HG03095 (cell line): ENCODE measurements around the gene BMP6.
"Not testable (repeated sequence)": the region's sequence is repeated elsewhere in the genome, so short reads cannot be mapped to it uniquely, and the experiment has no call there.

Experiments used
- ATAC-seq: cut with Tn5 transposase; IDR thresholded peaks from one replicate; pipeline ENCODE4 v1.9.1; 2021; ENCODE audit warnings: moderate library complexity; ENCODE audit not compliant: unreplicated experiment

BMP6 gene

GRCh38 chr6:7786214-7786661 is 60.3 kb downstream of the BMP6 start:
- ATAC-seq: no peak

GRCh38 chr6:7787137-7787608 is 61.3 kb downstream of the BMP6 start:
- no peak for ATAC-seq

GRCh38 chr6:7787731-7788130 is 61.8 kb downstream of the BMP6 start:
- ATAC-seq: no peak

GRCh38 chr6:7794509-7794908 is 68.6 kb downstream of the BMP6 start:
- ATAC-seq: no peak

- no peak for ATAC-seq
Measured at GRCh38 chr6:7797386-7797785, 71.5 kb downstream of the BMP6 start.

GRCh38 chr6:7798751-7799150 is 72.9 kb downstream of the BMP6 start:
- no peak for ATAC-seq

GRCh38 chr6:7802662-7803061 is 76.8 kb downstream of the BMP6 start:
- ATAC-seq: no peak

- ATAC-seq: no peak
Measured at GRCh38 chr6:7803214-7803613, 77.3 kb downstream of the BMP6 start.

- ATAC-seq: no peak
Measured at GRCh38 chr6:7805078-7805849, 79.4 kb downstream of the BMP6 start.

- ATAC-seq: no peak
Measured at GRCh38 chr6:7805850-7806214, 79.9 kb downstream of the BMP6 start.

GRCh38 chr6:7806711-7807110 is 80.8 kb downstream of the BMP6 start:
- no peak for ATAC-seq

- ATAC-seq: no peak
Measured at GRCh38 chr6:7809346-7809745, 83.4 kb downstream of the BMP6 start.

- no peak for ATAC-seq
Measured at GRCh38 chr6:7811441-7811840, 85.5 kb downstream of the BMP6 start.

GRCh38 chr6:7812623-7813022 is 86.7 kb downstream of the BMP6 start:
- no peak for ATAC-seq

GRCh38 chr6:7813193-7813592 is 87.3 kb downstream of the BMP6 start:
- ATAC-seq: no peak

GRCh38 chr6:7813704-7814103 is 87.8 kb downstream of the BMP6 start:
- no peak for ATAC-seq

- ATAC-seq: no peak
Measured at GRCh38 chr6:7815716-7816115, 89.8 kb downstream of the BMP6 start.

- not testable (repeated sequence) for ATAC-seq
Measured at GRCh38 chr6:7817184-7817583, 91.3 kb downstream of the BMP6 start.

- no peak for ATAC-seq
Measured at GRCh38 chr6:7818257-7819214, 92.6 kb downstream of the BMP6 start.

GRCh38 chr6:7819431-7820015 is 93.6 kb downstream of the BMP6 start:
- ATAC-seq: no peak

GRCh38 chr6:7820288-7820835 is 94.5 kb downstream of the BMP6 start:
- no peak for ATAC-seq
